Activated CD8-positive, alpha-beta T cell treated with anti-CD3 and anti-CD28 coated beads for 36 hours (primary cell): ENCODE measurements around the gene PSD4. TPM values are rescaled to one million over a fixed set of nuclear protein-coding genes. Genes with fewer than 3 reads are reported as not detected.

Source experiments
- ATAC-seq: fragments of 200-7000 bp; cut with Tn5 transposase; one replicate; pipeline ENCODE4 v1.10.0; 2021; ENCODE audit warnings: mild to moderate bottlenecking, moderate library complexity
- CTCF ChIA-PET: fragments of 350-600 bp; sonication (Branson Sonifier 250); formaldehyde crosslinking; loops from one replicate; lab custom pipeline; 2021; ENCODE audit warnings: antibody characterized with exemption; lab: Charles Lee
- POLR2A ChIA-PET: fragments of 350-600 bp; sonication (Branson Sonifier 250); formaldehyde crosslinking; loops from one replicate; lab custom pipeline; 2021; ENCODE audit warnings: antibody characterized with exemption; lab: Charles Lee
- DNase-seq: peaks from one replicate; pipeline ENCODE4 v3.0.0-alpha.2; 2020
- H3K27ac Mint-ChIP-seq: one replicate; pipeline ENCODE4 v1.8.0; 2021; ENCODE audit warnings: mild to moderate bottlenecking, mixed read lengths
- H3K27me3 Mint-ChIP-seq: one replicate; pipeline ENCODE4 v1.8.0; 2021; ENCODE audit warnings: mixed read lengths
- H3K36me3 Mint-ChIP-seq: one replicate; pipeline ENCODE4 v1.8.0; 2021; ENCODE audit warnings: low read depth, mixed read lengths
- H3K4me1 Mint-ChIP-seq: one replicate; pipeline ENCODE4 v1.8.0; 2021; ENCODE audit warnings: low read depth, mixed read lengths
- H3K4me3 Mint-ChIP-seq: one replicate; pipeline ENCODE4 v1.8.0; 2021; ENCODE audit warnings: mild to moderate bottlenecking, moderate library complexity, mixed read lengths
- H3K9me3 Mint-ChIP-seq: one replicate; pipeline ENCODE4 v1.8.0; 2021; ENCODE audit warnings: mixed read lengths
- intact Hi-C: fragments of 100-400 bp; cut with micrococcal nuclease; formaldehyde crosslinking; loops from one replicate; pipeline ENCODE4 v1.10.0; 2022
- total RNA-seq, 2 experiments: library from RNA; stranded (reverse); gene quantifications; one replicate each; pipeline ENCODE4 v1.2.3, GENCODE V29; 2021
- TF ChIP-seq, protein P1 (sequence below): fragments of 200-600 bp; IDR thresholded peaks from one replicate; pipeline ENCODE4 v1.8.0; 2022; ENCODE audit warnings: antibody characterized with exemption, mild to moderate bottlenecking

Gene PSD4
- total RNA-seq, 2 experiments from 2014 or later: 247 to 251 TPM

DNA sequence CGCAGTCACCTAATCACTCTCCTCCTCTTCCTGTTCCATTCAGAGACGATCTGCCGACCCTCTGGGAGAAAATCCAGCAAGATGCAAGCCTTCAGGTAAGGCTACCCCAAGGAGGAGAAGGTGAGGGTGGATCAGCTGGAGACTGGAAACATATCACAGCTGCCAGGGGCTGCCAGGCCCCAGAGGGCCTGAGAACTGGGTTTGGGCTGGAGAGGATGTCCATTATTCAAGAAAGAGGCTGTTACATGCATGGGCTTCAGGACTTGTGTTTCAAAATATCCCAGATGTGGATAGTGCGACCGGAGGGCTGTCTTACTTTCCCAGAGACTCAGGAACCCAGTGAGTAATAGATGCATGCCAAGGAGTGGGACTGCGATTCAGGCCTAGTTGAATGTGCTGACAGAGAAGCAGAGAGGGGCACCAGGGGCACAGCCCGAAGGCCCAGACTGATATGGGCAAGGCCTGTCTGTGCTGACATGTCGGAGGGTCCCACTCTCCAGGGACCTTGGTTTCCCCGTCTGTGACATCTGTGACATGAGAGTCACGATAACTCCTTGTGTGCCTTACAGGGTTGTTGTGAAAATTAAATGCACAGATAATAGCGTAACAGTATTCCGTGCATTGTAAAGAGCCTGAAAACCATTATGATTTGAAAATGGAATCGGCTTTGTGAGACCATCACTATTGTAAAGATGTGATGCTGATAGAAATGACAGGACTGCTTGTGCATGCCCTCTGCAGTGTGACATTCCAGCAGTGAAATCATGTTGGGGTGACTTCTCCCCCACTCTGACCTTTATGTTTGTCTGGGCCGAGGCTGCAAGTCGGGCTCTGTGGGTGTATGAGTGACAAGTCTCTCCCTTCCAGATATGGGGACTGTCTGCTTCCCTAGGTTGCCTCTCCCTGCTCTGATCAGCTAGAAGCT is 45.9 kb upstream of the PSD4 start:
- H3K27ac Mint-ChIP-seq: no peak overlapping the region
- DNase-seq: no peak
- TF ChIP-seq, protein P1, sequence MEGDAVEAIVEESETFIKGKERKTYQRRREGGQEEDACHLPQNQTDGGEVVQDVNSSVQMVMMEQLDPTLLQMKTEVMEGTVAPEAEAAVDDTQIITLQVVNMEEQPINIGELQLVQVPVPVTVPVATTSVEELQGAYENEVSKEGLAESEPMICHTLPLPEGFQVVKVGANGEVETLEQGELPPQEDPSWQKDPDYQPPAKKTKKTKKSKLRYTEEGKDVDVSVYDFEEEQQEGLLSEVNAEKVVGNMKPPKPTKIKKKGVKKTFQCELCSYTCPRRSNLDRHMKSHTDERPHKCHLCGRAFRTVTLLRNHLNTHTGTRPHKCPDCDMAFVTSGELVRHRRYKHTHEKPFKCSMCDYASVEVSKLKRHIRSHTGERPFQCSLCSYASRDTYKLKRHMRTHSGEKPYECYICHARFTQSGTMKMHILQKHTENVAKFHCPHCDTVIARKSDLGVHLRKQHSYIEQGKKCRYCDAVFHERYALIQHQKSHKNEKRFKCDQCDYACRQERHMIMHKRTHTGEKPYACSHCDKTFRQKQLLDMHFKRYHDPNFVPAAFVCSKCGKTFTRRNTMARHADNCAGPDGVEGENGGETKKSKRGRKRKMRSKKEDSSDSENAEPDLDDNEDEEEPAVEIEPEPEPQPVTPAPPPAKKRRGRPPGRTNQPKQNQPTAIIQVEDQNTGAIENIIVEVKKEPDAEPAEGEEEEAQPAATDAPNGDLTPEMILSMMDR: no peak

DNA sequence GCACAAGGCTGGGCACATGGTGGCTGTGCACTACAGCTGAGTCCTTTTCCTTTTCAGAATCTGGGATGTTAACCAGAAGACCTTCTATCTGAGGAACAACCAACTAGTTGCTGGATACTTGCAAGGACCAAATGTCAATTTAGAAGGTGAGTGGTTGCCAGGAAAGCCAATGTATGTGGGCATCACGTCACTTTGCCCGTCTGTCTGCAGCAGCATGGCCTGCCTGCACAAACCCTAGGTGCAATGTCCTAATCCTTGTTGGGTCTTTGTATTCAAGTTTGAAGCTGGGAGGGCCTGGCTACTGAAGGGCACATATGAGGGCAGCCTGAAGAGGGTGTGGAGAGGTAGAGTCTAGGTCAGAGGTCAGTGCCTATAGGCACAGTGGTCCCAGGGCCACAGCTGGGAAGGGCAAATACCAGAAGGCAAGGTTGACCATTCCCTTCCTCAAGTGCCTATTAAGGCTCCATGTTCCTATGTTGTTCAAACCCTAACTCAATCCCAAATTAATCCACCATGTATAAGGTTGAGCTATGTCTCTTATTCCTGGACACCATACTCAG is 44.2 kb upstream of the PSD4 start:
- intact Hi-C loops: no loop called here
- H3K27me3 Mint-ChIP-seq: peaks cover 1% of the 10 kb centered on the region
- no peak for ATAC-seq
- H3K4me1 Mint-ChIP-seq: peaks cover 23% of the 10 kb centered on the region
- no peak overlapping the region for H3K27ac Mint-ChIP-seq
- POLR2A ChIA-PET: no interaction called here
- CTCF ChIA-PET: interaction anchor here (1.0 to 14.7 kb wide), 5 partner anchors 7 to 74 kb away, joined by 3 to 146 read pairs (median 8); no protein-coding TSS in a partner anchor
- no peaks in the 10 kb centered on the region for H3K9me3 Mint-ChIP-seq
- TF ChIP-seq, protein P1: no peak
- no peaks in the 10 kb centered on the region for H3K36me3 Mint-ChIP-seq
- H3K4me3 Mint-ChIP-seq: no peak overlapping the region
- DNase-seq: no peak

More for the DNA sequence above, 45.9 kb upstream of the PSD4 start:
- Mint-ChIP-seq H3K36me3 (no peaks in the 10 kb centered on the region), H3K4me1 (peaks cover 31% of the 10 kb centered on the region), H3K4me3 (no peak overlapping the region), H3K9me3 (no peaks in the 10 kb centered on the region), H3K27me3 (peaks cover 1% of the 10 kb centered on the region)
- POLR2A ChIA-PET: no interaction called here
- no peak for ATAC-seq
- intact Hi-C loops: no loop called here
- CTCF ChIA-PET: interaction anchor here (0.8 to 14.7 kb wide), 6 partner anchors 8 to 71 kb away, joined by 3 to 146 read pairs (median 4); no protein-coding TSS in a partner anchor

DNA sequence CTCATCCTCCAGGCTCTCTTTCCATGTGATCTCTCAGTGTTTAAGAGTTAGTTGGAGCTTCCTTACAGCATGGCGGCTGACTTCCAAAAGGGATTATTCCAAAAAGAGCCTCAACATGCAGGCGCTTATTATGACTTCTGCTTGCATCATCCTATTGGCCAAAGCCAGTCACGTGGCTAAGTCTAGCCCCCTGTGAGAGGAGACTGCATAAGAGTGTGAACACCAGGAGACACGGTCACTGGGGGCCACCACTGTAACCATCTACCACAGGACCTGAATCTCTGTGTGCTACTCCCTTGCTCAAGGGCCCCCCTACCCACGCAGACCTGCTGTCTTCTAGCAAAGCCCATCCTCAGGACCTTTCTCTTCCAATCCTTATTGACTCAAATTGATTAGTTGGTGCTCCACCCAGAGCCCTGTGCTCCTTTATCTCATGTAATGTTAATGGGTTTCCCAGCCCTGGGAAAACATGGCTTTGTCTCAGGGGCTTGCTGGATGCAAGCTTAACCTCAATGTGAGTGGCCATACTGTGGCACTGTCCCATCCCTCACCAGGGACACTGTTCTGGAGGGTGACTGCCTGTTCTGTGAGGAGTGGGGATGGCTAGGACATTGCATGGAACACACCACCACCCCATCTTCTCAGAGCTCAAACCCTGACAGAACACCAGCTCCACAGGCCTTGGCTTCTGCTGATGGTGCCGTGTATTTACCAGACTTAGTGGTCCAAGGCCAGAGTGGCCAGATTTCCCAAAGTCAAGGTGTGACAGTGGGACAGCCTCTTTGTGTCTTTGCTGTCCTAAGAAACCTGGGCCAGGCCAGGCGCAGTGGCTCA is 42.2 kb upstream of the PSD4 start:
- H3K27me3 Mint-ChIP-seq: no peaks in the 10 kb centered on the region
- no peak overlapping the region for H3K4me3 Mint-ChIP-seq
- intact Hi-C loops: no loop called here
- H3K36me3 Mint-ChIP-seq: no peaks in the 10 kb centered on the region
- DNase-seq: no peak
- TF ChIP-seq, protein P1: no peak
- ChIA-PET POLR2A (no interaction called here), CTCF (interaction anchor here (8.5 to 11.4 kb wide), 2 partner anchors 51 to 70 kb away, joined by 190 to 212 read pairs; no protein-coding TSS in a partner anchor)
- H3K27ac Mint-ChIP-seq: no peak overlapping the region
- peaks cover 9% of the 10 kb centered on the region for H3K4me1 Mint-ChIP-seq
- no peak for ATAC-seq
- no peaks in the 10 kb centered on the region for H3K9me3 Mint-ChIP-seq

- intact Hi-C loops: no loop called here
- H3K27ac Mint-ChIP-seq: no peak overlapping the region
- H3K4me1 Mint-ChIP-seq: peaks cover 10% of the 10 kb centered on the region
- no peaks in the 10 kb centered on the region for H3K9me3 Mint-ChIP-seq
- no peaks in the 10 kb centered on the region for H3K36me3 Mint-ChIP-seq
- TF ChIP-seq, protein P1: no peak
- DNase-seq (no peak), ATAC-seq (no peak)
- ChIA-PET CTCF (interaction anchor here (1.1 to 11.4 kb wide), 4 partner anchors 9 to 69 kb away, joined by 3 to 212 read pairs (median 168); partner anchors contain the start of gene IL1RN), POLR2A (interaction anchor here (0.9 kb wide), 1 partner anchor 30 kb away, joined by 3 read pairs; no protein-coding TSS in a partner anchor)
- no peak overlapping the region for H3K4me3 Mint-ChIP-seq
- H3K27me3 Mint-ChIP-seq: no peaks in the 10 kb centered on the region
Measured at GRCh38 chr2:113132414-113133021, 41.3 kb upstream of the PSD4 start.
